Measurements from ENCODE around the gene ACTL6B. TPM values are rescaled to one million over a fixed set of nuclear protein-coding genes. Genes with fewer than 3 reads are reported as not detected.
A peak's percentile ranks its signal among the peaks of the same experiment; 100 is the strongest.

The ACTL6B gene
- total and polyA plus RNA-seq, 9 of the 15 experiments (the other 6 are each of a cell fraction or from before 2014, with no cell fraction given), result not detected

DNA sequence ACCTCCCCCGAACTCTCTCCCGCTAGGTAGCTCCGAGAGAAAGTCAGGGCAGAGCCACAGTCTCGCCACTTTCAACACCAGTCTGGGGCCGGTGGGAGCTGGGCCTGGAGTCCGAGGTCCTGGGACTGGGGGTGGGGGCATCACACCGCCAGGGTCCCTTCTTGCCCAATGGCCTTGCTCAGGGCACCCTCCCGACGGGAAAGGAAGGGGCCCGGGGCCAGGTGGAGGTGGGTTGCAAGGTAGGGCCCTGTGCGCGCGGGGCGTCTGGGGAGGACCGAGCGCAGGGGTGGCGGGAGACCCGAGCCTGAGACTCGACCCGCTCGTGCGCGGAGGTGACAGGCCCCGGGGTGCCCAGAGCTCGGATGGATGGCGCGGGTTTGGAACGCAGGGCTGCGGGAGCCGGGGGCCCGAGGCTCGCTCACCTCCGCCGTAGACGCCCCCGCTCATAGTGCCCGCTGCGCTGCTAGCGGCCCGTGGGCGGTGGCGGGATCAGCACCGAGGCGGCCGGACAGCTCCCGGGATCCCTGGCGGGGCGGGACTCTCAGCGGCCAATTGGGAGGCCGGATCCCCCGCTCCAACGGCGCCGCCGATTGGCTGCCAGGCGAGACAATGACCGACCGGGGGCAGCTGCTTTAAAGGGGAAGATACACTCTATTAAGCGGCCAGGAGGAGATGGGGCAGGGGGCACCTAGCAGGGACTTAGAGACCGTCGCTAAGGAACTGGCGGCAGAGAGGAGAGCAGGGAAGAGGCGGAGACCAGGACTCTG is at the start of gene ACTL6B (continued):
- no peak for TF ChIP-seq TCF7 (IDR thresholded peaks at IDR 0.05; ENCODE audit: borderline replicate concordance)
- TF ChIP-seq ZNF23 (CRISPR knock-in tag; IDR thresholded peaks at IDR 0.05), result no peak
- TF ChIP-seq MTA1 (IDR thresholded peaks at IDR 0.05; ENCODE audit: borderline replicate concordance), result no peak
- TF ChIP-seq ZNF24 (IDR thresholded peaks at IDR 0.05), result peak; percentile 45; the same call in 1 of the 2 replicates
- no peak for TF ChIP-seq RBM39 (optimal IDR thresholded peaks at IDR 0.05; ENCODE audit: low read depth, low read length)
- TF ChIP-seq, protein P1, sequence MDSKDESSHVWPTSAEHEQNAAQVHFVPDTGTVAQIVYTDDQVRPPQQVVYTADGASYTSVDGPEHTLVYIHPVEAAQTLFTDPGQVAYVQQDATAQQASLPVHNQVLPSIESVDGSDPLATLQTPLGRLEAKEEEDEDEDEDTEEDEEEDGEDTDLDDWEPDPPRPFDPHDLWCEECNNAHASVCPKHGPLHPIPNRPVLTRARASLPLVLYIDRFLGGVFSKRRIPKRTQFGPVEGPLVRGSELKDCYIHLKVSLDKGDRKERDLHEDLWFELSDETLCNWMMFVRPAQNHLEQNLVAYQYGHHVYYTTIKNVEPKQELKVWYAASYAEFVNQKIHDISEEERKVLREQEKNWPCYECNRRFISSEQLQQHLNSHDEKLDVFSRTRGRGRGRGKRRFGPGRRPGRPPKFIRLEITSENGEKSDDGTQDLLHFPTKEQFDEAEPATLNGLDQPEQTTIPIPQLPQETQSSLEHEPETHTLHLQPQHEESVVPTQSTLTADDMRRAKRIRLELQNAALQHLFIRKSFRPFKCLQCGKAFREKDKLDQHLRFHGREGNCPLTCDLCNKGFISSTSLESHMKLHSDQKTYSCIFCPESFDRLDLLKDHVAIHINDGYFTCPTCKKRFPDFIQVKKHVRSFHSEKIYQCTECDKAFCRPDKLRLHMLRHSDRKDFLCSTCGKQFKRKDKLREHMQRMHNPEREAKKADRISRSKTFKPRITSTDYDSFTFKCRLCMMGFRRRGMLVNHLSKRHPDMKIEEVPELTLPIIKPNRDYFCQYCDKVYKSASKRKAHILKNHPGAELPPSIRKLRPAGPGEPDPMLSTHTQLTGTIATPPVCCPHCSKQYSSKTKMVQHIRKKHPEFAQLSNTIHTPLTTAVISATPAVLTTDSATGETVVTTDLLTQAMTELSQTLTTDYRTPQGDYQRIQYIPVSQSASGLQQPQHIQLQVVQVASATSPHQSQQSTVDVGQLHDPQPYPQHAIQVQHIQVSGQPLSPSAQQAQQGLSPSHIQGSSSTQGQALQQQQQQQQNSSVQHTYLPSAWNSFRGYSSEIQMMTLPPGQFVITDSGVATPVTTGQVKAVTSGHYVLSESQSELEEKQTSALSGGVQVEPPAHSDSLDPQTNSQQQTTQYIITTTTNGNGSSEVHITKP (IDR thresholded peaks at IDR 0.05; ENCODE audit: partially characterized antibody), result peak; percentile 10
- TF ChIP-seq BCL6 (CRISPR knock-in tag; IDR thresholded peaks at IDR 0.05), result no peak
- TF ChIP-seq PCBP2 (IDR thresholded peaks at IDR 0.05; ENCODE audit: low read depth, low read length, poor library complexity, severe bottlenecking), result no peak
- TF ChIP-seq ZNF232 (CRISPR knock-in tag; IDR thresholded peaks at IDR 0.05), result peak; percentile 97
- no peak for TF ChIP-seq HDGF (IDR thresholded peaks at IDR 0.05)
- TF ChIP-seq CBFA2T2 (conservative IDR thresholded peaks at IDR 0.05), result no peak
- TF ChIP-seq, protein P2, sequence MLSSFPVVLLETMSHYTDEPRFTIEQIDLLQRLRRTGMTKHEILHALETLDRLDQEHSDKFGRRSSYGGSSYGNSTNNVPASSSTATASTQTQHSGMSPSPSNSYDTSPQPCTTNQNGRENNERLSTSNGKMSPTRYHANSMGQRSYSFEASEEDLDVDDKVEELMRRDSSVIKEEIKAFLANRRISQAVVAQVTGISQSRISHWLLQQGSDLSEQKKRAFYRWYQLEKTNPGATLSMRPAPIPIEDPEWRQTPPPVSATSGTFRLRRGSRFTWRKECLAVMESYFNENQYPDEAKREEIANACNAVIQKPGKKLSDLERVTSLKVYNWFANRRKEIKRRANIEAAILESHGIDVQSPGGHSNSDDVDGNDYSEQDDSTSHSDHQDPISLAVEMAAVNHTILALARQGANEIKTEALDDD (IDR thresholded peaks at IDR 0.05), result no peak
- no peak for TF ChIP-seq ZNF3 (CRISPR knock-in tag; IDR thresholded peaks at IDR 0.05)
- TF ChIP-seq, protein P3, sequence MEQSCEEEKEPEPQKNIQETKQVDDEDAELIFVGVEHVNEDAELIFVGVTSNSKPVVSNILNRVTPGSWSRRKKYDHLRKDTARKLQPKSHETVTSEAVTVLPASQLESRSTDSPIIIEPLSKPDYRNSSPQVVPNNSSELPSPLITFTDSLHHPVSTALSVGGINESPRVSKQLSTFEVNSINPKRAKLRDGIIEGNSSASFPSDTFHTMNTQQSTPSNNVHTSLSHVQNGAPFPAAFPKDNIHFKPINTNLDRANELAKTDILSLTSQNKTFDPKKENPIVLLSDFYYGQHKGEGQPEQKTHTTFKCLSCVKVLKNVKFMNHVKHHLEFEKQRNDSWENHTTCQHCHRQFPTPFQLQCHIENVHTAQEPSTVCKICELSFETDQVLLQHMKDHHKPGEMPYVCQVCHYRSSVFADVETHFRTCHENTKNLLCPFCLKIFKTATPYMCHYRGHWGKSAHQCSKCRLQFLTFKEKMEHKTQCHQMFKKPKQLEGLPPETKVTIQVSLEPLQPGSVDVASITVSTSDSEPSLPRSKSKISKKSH (CRISPR knock-in tag; IDR thresholded peaks at IDR 0.05), result no peak
- 0 out of 4 replicates have a peak, but pooled peaks of 1 of the 2 experiments have one; percentile 20 for TF ChIP-seq TRIM24 (IDR thresholded peaks at IDR 0.05)
- no peak for TF ChIP-seq NFATC3 (IDR thresholded peaks at IDR 0.05)
- TF ChIP-seq ZNF586 (CRISPR knock-in tag; conservative IDR thresholded peaks at IDR 0.05), result no peak
- no peak for TF ChIP-seq HSF4 (CRISPR knock-in tag; IDR thresholded peaks at IDR 0.05; ENCODE audit: borderline replicate concordance)
- no peak for TF ChIP-seq ILK (tag; IDR thresholded peaks at IDR 0.05; ENCODE audit: borderline replicate concordance, low read depth)
- TF ChIP-seq, protein P4, sequence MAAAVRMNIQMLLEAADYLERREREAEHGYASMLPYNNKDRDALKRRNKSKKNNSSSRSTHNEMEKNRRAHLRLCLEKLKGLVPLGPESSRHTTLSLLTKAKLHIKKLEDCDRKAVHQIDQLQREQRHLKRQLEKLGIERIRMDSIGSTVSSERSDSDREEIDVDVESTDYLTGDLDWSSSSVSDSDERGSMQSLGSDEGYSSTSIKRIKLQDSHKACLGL (CRISPR knock-in tag; IDR thresholded peaks at IDR 0.05; ENCODE audit: borderline replicate concordance, poor library complexity, severe bottlenecking), result no peak
- TF ChIP-seq BRF2 (IDR thresholded peaks at IDR 0.05; ENCODE audit: borderline replicate concordance, insufficient read depth, insufficient read length), result no peak
- peak; percentile 100 for TF ChIP-seq HNRNPLL (IDR thresholded peaks at IDR 0.05; ENCODE audit: low read depth, low read length, poor library complexity, severe bottlenecking)

All from K562 (cell line).